Upper lobe of left lung (tissue), 6 donors: ENCODE data around the gene SLAMF9. TPM values are rescaled to one million over a fixed set of nuclear protein-coding genes. Genes with fewer than 3 reads are reported as not detected.

ENCODE experiments used
- ATAC-seq, 2 donors: fragments of 200-7000 bp; cut with Tn5 transposase; one replicate each; pipeline ENCODE4 v1.9.1; 2022; ENCODE audit warnings: mild to moderate bottlenecking in 2 of 2, moderate library complexity in 2 of 2; ENCODE audit not compliant: low FRiP score in 2 of 2
- DNase-seq, 2 donors: peaks; one replicate each; pipeline ENCODE4 v3.0.0-alpha.2; 2019 to 2020
- H3K27ac ChIP-seq, 4 donors: fragments of 200-600 bp; sonication (generic); one replicate each; pipeline ENCODE4 v1.5.1; 2016 to 2019
- H3K27me3 ChIP-seq, 4 donors: fragments of 200-600 bp; sonication (generic); one replicate each; pipeline ENCODE4 v1.5.1; 2017 to 2019
- H3K36me3 ChIP-seq, 4 donors: fragments of 200-600 bp; sonication (generic); one replicate each; pipeline ENCODE4 v1.5.1; 2016 to 2019
- H3K4me1 ChIP-seq, 4 donors: fragments of 200-600 bp; sonication (generic); one replicate each; pipeline ENCODE4 v1.5.1; 2018 to 2019
- H3K4me3 ChIP-seq, 4 donors: fragments of 200-600 bp; sonication (generic); one replicate each; pipeline ENCODE4 v1.5.1; 2017 to 2019; ENCODE audit warnings: mild to moderate bottlenecking in 2 of 4, moderate library complexity in 1 of 4
- H3K9me3 ChIP-seq, 4 donors: fragments of 200-600 bp; sonication (generic); one replicate each; pipeline ENCODE4 v1.5.1; 2018 to 2019
- CTCF ChIP-seq, 6 experiments: fragments of 450-650 bp in 4 of 6; fragments of 200-600 bp in 2 of 6; sonication (generic) in 2 of 6; IDR thresholded peaks; one replicate each; pipeline ENCODE4 v1.5.1; 2016 to 2019; ENCODE audit warnings: antibody characterized with exemption in 6 of 6
- EP300 ChIP-seq, 4 donors: sonication (generic); formaldehyde crosslinking; IDR thresholded peaks; one replicate each; pipeline ENCODE4 v1.5.1; 2017; ENCODE audit warnings: antibody characterized with exemption in 4 of 4, control low read depth in 2 of 4
- POLR2A ChIP-seq, 4 donors: fragments of 450-650 bp; IDR thresholded peaks; one replicate each; pipeline ENCODE4 v1.5.1; 2016 to 2017; ENCODE audit warnings: antibody characterized with exemption in 4 of 4, mild to moderate bottlenecking in 2 of 4
- POLR2AphosphoS5 ChIP-seq, 2 donors: sonication (generic); formaldehyde crosslinking; IDR thresholded peaks; one replicate each; pipeline ENCODE4 v1.5.1; 2017; ENCODE audit warnings: antibody characterized with exemption in 2 of 2
- WGBS, 2 donors: methylation state at CpG; one replicate each; pipeline ENCODE4 v1.1.5; 2017 to 2018; 5-methylcytosine and 5-hydroxymethylcytosine counted together
- total RNA-seq, 6 donors: library from RNA; depleted of rRNA in 4 of 6; stranded (reverse); fragments of >200 nt in 4 of 6; gene quantifications; one replicate each; pipeline versions ENCODE4 v1.1.0 to v1.2.1, GENCODE V29; 2016 to 2021
- donor health status: DM: no; HTN: no; CAD: no; lungs with moderate emphysema.
- donor health status: DM: no; HTN: yes; CAD: no; lungs with severe emphysema.

SLAMF9 gene
- total RNA-seq, 6 donors from 2014 or later, result 0.34 TPM; not detected in 5

GRCh38 chr1:159920202-159920601 lies 33.8 kb downstream of the SLAMF9 start:
- Histone ChIP-seq H3K27me3 (no peaks in the 10 kb centered on the region), H3K36me3 (peaks cover 21 to 58% (median 47%) of the 10 kb centered on the region in 4 donors), H3K9me3 (no peaks in the 10 kb centered on the region), H3K4me3 (no peak overlapping the region), H3K27ac (peak overlapping the region in 3 of 4 donors; percentile 97 to 99 (median 97)), H3K4me1 (peaks cover 70 to 88% (median 80%) of the 10 kb centered on the region in 4 donors)
- TF ChIP-seq POLR2A (IDR thresholded peaks at IDR 0.05) (no peak), POLR2AphosphoS5 (IDR thresholded peaks at IDR 0.05) (no peak), EP300 (IDR thresholded peaks at IDR 0.05) (no peak), CTCF (IDR thresholded peaks at IDR 0.05) (no peak)
- ATAC-seq (no peak), DNase-seq (no peak)
- WGBS, 2 donors, result 85 to 98% methylated on average over 6 to 10 of the region's 10 CpGs

- peaks cover 70 to 95% (median 87%) of the 10 kb centered on the region in 4 donors for H3K4me1 ChIP-seq
- H3K36me3 ChIP-seq, result peaks cover 21 to 58% (median 48%) of the 10 kb centered on the region in 4 donors
- ATAC-seq, result no peak
- no peaks in the 10 kb centered on the region for H3K27me3 ChIP-seq
- peak overlapping the region in 3 of 4 donors; percentile 97 to 99 (median 97) for H3K27ac ChIP-seq
- H3K4me3 ChIP-seq, result no peak overlapping the region
- DNase-seq, result no peak
- 94 to 95% methylated on average over 10 of the region's 10 CpGs for WGBS, 2 donors
- TF ChIP-seq EP300 (IDR thresholded peaks at IDR 0.05) (no peak), POLR2AphosphoS5 (IDR thresholded peaks at IDR 0.05) (no peak), CTCF (IDR thresholded peaks at IDR 0.05) (no peak), POLR2A (IDR thresholded peaks at IDR 0.05) (no peak)
- H3K9me3 ChIP-seq, result no peaks in the 10 kb centered on the region
Measured at GRCh38 chr1:159919236-159919865, 34.7 kb downstream of the SLAMF9 start.

DNA sequence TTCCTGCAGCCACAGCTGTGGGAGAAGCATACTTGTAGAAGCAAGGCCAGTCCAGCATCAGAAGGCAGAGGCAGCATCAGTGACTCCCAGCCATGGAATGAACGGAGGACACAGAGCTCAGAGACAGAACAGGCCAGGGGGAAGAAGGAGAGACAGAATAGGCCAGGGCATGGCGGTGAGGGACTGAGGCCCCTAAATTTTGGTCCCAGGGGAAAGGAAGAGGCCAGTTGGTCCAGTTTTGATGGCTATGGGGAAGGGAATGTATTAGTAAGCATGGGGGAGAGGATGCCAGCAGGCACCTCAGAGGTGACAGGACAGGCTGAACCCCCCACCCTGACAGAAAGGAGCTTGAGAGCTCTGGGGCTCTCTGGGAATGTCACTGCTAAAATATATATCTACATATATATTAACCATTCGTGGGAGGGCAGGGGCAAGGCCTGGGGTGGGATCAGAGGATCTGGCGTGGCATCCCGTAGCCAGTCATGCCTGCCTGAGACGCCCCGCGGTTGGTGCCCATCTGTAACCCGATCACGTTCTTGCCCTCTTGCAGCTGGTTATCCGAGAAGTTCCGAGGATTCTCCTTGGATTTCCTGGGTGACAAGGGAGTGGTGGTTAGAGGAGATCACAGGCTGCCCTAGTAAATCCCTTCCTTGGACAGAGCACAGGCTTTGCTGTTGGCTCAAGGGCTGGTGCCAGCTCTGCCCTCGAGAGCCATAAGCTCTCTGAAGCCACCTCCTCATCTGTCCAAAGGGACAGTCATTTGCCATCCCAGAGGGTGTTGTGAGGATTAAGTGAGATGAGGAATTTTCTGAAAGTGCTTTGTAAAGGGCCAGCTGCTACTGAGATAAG lies 35.5 kb downstream of the SLAMF9 start:
- H3K27me3 ChIP-seq, result no peaks in the 10 kb centered on the region
- ATAC-seq (no peak), DNase-seq (no peak)
- 89 to 90% methylated on average over 9 to 13 of the region's 13 CpGs for WGBS, 2 donors
- TF ChIP-seq POLR2A (IDR thresholded peaks at IDR 0.05), result no peak
- no peak for TF ChIP-seq CTCF (IDR thresholded peaks at IDR 0.05)
- TF ChIP-seq POLR2AphosphoS5 (IDR thresholded peaks at IDR 0.05), result no peak
- no peak for TF ChIP-seq EP300 (IDR thresholded peaks at IDR 0.05)
- peaks cover 21 to 58% (median 49%) of the 10 kb centered on the region in 4 donors for H3K36me3 ChIP-seq
- H3K4me1 ChIP-seq, result peaks cover 70 to 95% (median 92%) of the 10 kb centered on the region in 4 donors
- H3K4me3 ChIP-seq, result no peak overlapping the region
- H3K9me3 ChIP-seq, result no peaks in the 10 kb centered on the region
- H3K27ac ChIP-seq, result peak overlapping the region in 3 of 4 donors; percentile 81 to 99 (median 97)

DNA sequence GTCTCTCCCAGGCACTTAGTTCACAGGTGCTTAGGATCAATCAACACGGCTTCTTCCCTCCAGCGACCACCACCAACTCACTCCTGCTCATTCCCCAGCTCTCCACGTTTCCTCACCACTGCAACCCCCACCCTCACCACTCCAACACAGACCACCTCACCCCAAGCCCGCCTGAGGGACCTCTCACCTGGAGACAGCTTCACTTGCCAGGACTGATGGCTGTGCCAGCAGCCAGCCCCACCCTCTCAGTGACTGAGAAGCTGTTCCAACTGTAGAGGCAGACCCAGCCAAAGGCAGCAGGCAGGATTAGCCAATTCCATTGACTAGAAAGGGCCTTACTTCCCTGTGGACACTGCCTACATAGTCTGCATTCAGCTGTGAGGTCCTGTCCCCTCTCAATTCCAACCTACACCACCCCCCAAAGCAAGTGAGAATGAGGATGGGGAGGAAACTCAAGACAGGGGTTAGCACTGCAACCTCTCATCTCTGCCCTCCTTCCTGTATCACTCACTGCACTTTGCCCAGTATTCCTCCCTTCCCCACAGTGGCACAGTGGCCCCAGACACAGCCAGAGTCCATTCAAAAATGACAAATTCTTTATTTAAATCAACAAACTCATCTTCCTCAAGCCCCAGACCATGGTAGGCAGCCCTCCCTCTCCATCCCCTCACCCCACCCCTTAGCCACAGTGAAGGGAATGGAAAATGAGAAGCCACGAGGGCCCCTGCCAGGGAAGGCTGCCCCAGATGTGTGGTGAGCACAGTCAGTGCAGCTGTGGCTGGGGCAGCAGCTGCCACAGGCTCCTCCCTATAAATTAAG lies 36.3 kb downstream of the SLAMF9 start:
- no peak for DNase-seq
- Histone ChIP-seq H3K4me1 (peaks cover 70 to 96% (median 93%) of the 10 kb centered on the region in 4 donors), H3K9me3 (no peaks in the 10 kb centered on the region), H3K36me3 (peaks cover 21 to 58% (median 49%) of the 10 kb centered on the region in 4 donors), H3K27ac (peak overlapping the region in 3 of 4 donors; percentile 14 to 97 (median 81)), H3K27me3 (no peaks in the 10 kb centered on the region), H3K4me3 (no peak overlapping the region)
- ATAC-seq, result no peak
- 58 to 59% methylated on average over 5 of the region's 5 CpGs for WGBS, 2 donors
- TF ChIP-seq CTCF (IDR thresholded peaks at IDR 0.05), result no peak
- TF ChIP-seq EP300 (IDR thresholded peaks at IDR 0.05), result no peak
- TF ChIP-seq POLR2AphosphoS5 (IDR thresholded peaks at IDR 0.05), result no peak
- TF ChIP-seq POLR2A (IDR thresholded peaks at IDR 0.05), result no peak
